ENCODE data around the gene VRK3.
A peak's percentile ranks its signal among the peaks of the same experiment; 100 is the strongest.

DNA sequence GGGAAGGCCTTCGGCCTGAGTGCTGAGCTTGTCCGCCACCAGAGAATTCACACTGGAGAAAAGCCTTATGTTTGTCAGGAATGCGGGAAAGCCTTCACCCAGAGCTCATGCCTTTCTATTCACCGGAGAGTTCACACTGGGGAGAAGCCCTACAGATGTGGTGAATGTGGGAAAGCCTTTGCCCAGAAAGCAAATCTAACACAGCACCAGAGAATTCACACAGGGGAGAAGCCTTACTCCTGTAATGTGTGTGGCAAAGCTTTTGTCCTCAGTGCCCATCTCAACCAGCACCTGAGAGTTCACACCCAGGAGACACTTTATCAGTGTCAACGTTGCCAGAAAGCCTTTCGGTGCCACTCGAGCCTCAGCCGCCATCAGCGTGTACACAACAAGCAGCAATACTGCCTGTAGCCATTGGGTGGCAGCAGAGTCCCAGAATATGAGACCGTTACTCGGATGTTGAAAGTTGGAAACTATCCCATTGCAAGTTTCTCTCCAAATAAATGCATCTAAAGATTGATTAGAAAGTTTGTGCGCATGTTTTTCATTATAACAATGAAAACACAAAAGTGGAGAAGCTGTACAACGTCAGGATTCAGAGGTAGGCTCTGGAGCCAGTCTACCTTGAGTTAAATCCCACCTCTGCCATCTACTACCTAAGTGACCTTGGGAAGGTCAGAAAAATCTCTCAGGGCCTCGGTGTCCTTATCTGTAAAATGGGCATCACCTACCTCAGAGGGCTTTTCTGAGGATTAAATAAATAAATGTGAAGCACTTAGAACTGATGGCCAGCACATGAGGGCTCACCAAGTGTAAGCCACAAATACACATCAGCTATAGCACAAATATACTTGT is 21.7 kb upstream of the VRK3 start:
- TF ChIP-seq, protein P1, sequence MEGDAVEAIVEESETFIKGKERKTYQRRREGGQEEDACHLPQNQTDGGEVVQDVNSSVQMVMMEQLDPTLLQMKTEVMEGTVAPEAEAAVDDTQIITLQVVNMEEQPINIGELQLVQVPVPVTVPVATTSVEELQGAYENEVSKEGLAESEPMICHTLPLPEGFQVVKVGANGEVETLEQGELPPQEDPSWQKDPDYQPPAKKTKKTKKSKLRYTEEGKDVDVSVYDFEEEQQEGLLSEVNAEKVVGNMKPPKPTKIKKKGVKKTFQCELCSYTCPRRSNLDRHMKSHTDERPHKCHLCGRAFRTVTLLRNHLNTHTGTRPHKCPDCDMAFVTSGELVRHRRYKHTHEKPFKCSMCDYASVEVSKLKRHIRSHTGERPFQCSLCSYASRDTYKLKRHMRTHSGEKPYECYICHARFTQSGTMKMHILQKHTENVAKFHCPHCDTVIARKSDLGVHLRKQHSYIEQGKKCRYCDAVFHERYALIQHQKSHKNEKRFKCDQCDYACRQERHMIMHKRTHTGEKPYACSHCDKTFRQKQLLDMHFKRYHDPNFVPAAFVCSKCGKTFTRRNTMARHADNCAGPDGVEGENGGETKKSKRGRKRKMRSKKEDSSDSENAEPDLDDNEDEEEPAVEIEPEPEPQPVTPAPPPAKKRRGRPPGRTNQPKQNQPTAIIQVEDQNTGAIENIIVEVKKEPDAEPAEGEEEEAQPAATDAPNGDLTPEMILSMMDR (IDR thresholded peaks at IDR 0.05): peak; percentile 39 to 86 (median 57)
- TF ChIP-seq POLR2A (IDR thresholded peaks at IDR 0.05): no peak
